Epithelial cell of esophagus (primary cell): ENCODE data around the gene YJU2.
"Not testable (repeated sequence)": the region's sequence is repeated elsewhere in the genome, so short reads cannot be mapped to it uniquely, and the experiment has no call there.

ENCODE experiments used
- DNase-seq: peaks from one replicate; pipeline ENCODE4 v3.0.0; 2010; ENCODE audit warnings: low read depth
- H3K4me3 ChIP-seq: 2 replicates; pipeline ENCODE4 v1.5.1; 2011; ENCODE audit warnings: mild to moderate bottlenecking, low read length, control low read depth
- CTCF ChIP-seq: IDR thresholded peaks from 2 replicates; pipeline ENCODE4 v1.5.1; 2011; ENCODE audit warnings: low read depth, mild to moderate bottlenecking, low read length, control low read depth, inconsistent platforms; ENCODE audit not compliant: insufficient read depth; ENCODE audit errors: missing control alignments

The YJU2 gene

GRCh38 chr19:4264812-4265211 lies 17.9 kb downstream of the YJU2 start:
- no peak overlapping the region for H3K4me3 ChIP-seq
- no peak for TF ChIP-seq CTCF
- no peak for DNase-seq

- H3K4me3 ChIP-seq: no peak overlapping the region
- no peak for TF ChIP-seq CTCF
- no peak for DNase-seq
Measured at GRCh38 chr19:4266253-4267000, 19.5 kb downstream of the YJU2 start.

GRCh38 chr19:4267101-4267900 lies 20.4 kb downstream of the YJU2 start:
- peak; percentile 66 for DNase-seq
- TF ChIP-seq CTCF: peak; percentile 74
- H3K4me3 ChIP-seq: no peak overlapping the region

- TF ChIP-seq CTCF: no peak
- no peak for DNase-seq
- no peak overlapping the region for H3K4me3 ChIP-seq
Measured at GRCh38 chr19:4267901-4268815, 21.3 kb downstream of the YJU2 start.

- no peak overlapping the region for H3K4me3 ChIP-seq
- no peak for TF ChIP-seq CTCF
- no peak for DNase-seq
Measured at GRCh38 chr19:4268816-4269430, 22.0 kb downstream of the YJU2 start.

- no peak for DNase-seq
- no peak for TF ChIP-seq CTCF
- no peak overlapping the region for H3K4me3 ChIP-seq
Measured at GRCh38 chr19:4272894-4273293, 26.0 kb downstream of the YJU2 start.

- not testable (repeated sequence) for DNase-seq, H3K4me3 ChIP-seq
Measured at GRCh38 chr19:4274321-4274686, 27.4 kb downstream of the YJU2 start.
